Tibial nerve (tissue), 4 donors: Measurements from ENCODE around the gene EEA1.

Experiments used
- CTCF ChIP-seq, 5 experiments: fragments of 200-600 bp in 3 of 5; fragments of 450-650 bp in 2 of 5; sonication (generic) in 3 of 5; IDR thresholded peaks; one replicate each; pipeline ENCODE4 v1.5.1; 2016 to 2019; ENCODE audit warnings: antibody characterized with exemption in 5 of 5, mild to moderate bottlenecking in 3 of 5, moderate library complexity in 2 of 5
- EP300 ChIP-seq, 2 donors: sonication (generic); formaldehyde crosslinking; IDR thresholded peaks; one replicate each; pipeline ENCODE4 v1.6.1; 2017; ENCODE audit warnings: antibody characterized with exemption in 2 of 2, mild to moderate bottlenecking in 1 of 2
- POLR2A ChIP-seq, 2 donors: fragments of 450-650 bp; IDR thresholded peaks; one replicate each; pipeline ENCODE4 v1.6.1; 2017; ENCODE audit warnings: antibody characterized with exemption in 2 of 2, mild to moderate bottlenecking in 2 of 2, moderate library complexity in 2 of 2

- TF ChIP-seq CTCF (IDR thresholded peaks at IDR 0.05) (no peak), POLR2A (IDR thresholded peaks at IDR 0.05) (no peak), EP300 (IDR thresholded peaks at IDR 0.05) (no peak)
Observed at GRCh38 chr12:92743026-92743425, 186.1 kb downstream of the EEA1 start.
